PC-9 (cell line): Measurements from ENCODE around the gene FRMPD2. TPM values are rescaled to one million over a fixed set of nuclear protein-coding genes. Genes with fewer than 3 reads are reported as not detected.

Source experiments
- total RNA-seq: library from RNA; stranded (reverse); gene quantifications from 2 replicates; pipeline ENCODE4 v1.2.3, GENCODE V29; 2021

FRMPD2 gene
- total RNA-seq, 1 experiment from 2014 or later = 2.4 TPM

Other genes with a start within 250 kb of the FRMPD2 start
- 67.5 and 72.1 TPM in 2 replicates for gene MAPK8, start 32.0 kb upstream of the FRMPD2 start, total RNA-seq